GM12878 (cell line): ENCODE measurements around the gene LRP1. TPM values are rescaled to one million over a fixed set of nuclear protein-coding genes. Genes with fewer than 3 reads are reported as not detected.

Experiments used
- ATAC-seq: fragments of 200-7000 bp; cut with Tn5 transposase; 3 replicates; pipeline ENCODE4 v1.9.1; 2020; ENCODE audit warnings: mild to moderate bottlenecking, moderate library complexity
- BruUV-seq: library from RNA; stranded (reverse); fragments of 400-500 nt; replicated peaks from 2 replicates; lab custom pipeline; 2021; lab: Mats Ljungman, UMichigan
- CTCF ChIA-PET: fragments of 300-600 bp; sonication (Branson Sonifier 250); formaldehyde crosslinking; extraction: SDS; loops from one replicate; lab custom pipeline; 2021; ENCODE audit warnings: inconsistent platforms; lab: Yijun Ruan, JAX
- POLR2A ChIA-PET: fragments of 350-600 bp; formaldehyde crosslinking; extraction: SDS; loops from one replicate; lab custom pipeline; 2021; ENCODE audit warnings: inconsistent platforms; lab: Charles Lee
- RAD21 ChIA-PET: fragments of 300-600 bp; sonication (Branson Sonifier 250); formaldehyde crosslinking; loops from one replicate; lab custom pipeline; 2023; ENCODE audit warnings: antibody characterized with exemption; ENCODE audit not compliant: unreplicated experiment; lab: Charles Lee
- SMC1A ChIA-PET: fragments of 300-600 bp; sonication (Branson Sonifier 250); formaldehyde crosslinking; loops from one replicate; lab custom pipeline; 2023; ENCODE audit not compliant: unreplicated experiment, uncharacterized antibody; lab: Charles Lee
- DNase-seq: peaks from one replicate; pipeline ENCODE4 v3.0.0-alpha.2; 2011; ENCODE audit warnings: low read depth, low spot score
- FAIRE-seq: peaks from 3 replicates; lab custom pipeline; 2011; peaks lifted over from hg19 to GRCh38; lab: Jason Lieb, UNC
- H2AFZ ChIP-seq: 2 replicates; pipeline ENCODE4 v1.6.0; 2011; ENCODE audit warnings: low read depth, low read length, control low read depth; ENCODE audit not compliant: control insufficient read depth
- H3K27ac ChIP-seq: 2 replicates; pipeline ENCODE4 v1.5.1; 2011; ENCODE audit warnings: control low read depth; ENCODE audit not compliant: control insufficient read depth, insufficient read depth
- H3K27me3 ChIP-seq, 2 experiments: replicated peaks in 1 of 2; 2 replicates each; pipeline versions ENCODE4 v1.6.0 to v1.6.1; 2011; ENCODE audit warnings: low read length in 1 of 2; ENCODE audit not compliant: control insufficient read depth in 2 of 2, insufficient read depth in 2 of 2
- H3K36me3 ChIP-seq, 2 experiments: 2 replicates each; pipeline ENCODE4 v1.5.1; 2011; ENCODE audit warnings: low read length in 1 of 2; ENCODE audit not compliant: control insufficient read depth in 2 of 2, insufficient read depth in 2 of 2
- H3K4me1 ChIP-seq: 2 replicates; pipeline ENCODE4 v1.6.1; 2011; ENCODE audit warnings: mild to moderate bottlenecking, low read length, moderate library complexity, mixed read lengths; ENCODE audit not compliant: control insufficient read depth, insufficient read depth
- H3K4me2 ChIP-seq: 2 replicates; pipeline ENCODE4 v1.6.0; 2011; ENCODE audit warnings: control low read depth; ENCODE audit not compliant: control insufficient read depth, insufficient read depth
- H3K4me3 ChIP-seq: fragments of 200-600 bp; sonication (generic); 2 replicates; pipeline ENCODE4 v1.5.1; 2016
- H3K79me2 ChIP-seq: 2 replicates; pipeline ENCODE4 v1.6.0; 2011; ENCODE audit warnings: low read length; ENCODE audit not compliant: control insufficient read depth, insufficient read depth
- H3K9ac ChIP-seq: 2 replicates; pipeline ENCODE4 v1.8.0; 2011; ENCODE audit warnings: low read length, control low read depth, mixed read lengths; ENCODE audit not compliant: control insufficient read depth, insufficient read depth
- H3K9me3 ChIP-seq: replicated peaks from 3 replicates; pipeline ENCODE4 v1.5.1; 2011; ENCODE audit warnings: mild to moderate bottlenecking, low read length; ENCODE audit not compliant: control insufficient read depth, insufficient read depth
- H4K20me1 ChIP-seq: 2 replicates; pipeline ENCODE4 v1.6.0; 2011; ENCODE audit not compliant: control insufficient read depth, insufficient read depth
- CHD4 ChIP-seq: fragments of 200-600 bp; sonication (generic); IDR thresholded peaks from 2 replicates; pipeline ENCODE4 v1.6.1; 2016; ENCODE audit warnings: mild to moderate bottlenecking
- CUX1 ChIP-seq: IDR thresholded peaks from 2 replicates; pipeline ENCODE4 v1.6.1; 2012; ENCODE audit warnings: improper control_type of control experiment, low read depth, low read length; ENCODE audit not compliant: insufficient replicate concordance
- GATAD2B ChIP-seq: fragments of 450-650 bp; conservative IDR thresholded peaks from 2 replicates; pipeline ENCODE4 v1.6.1; 2017; ENCODE audit warnings: low read depth, mild to moderate bottlenecking, moderate library complexity
- HDGF ChIP-seq: fragments of 450-650 bp; IDR thresholded peaks from 2 replicates; pipeline ENCODE4 v1.6.1; 2016; ENCODE audit warnings: antibody characterized with exemption
- IKZF2 ChIP-seq, 2 experiments: fragments of 450-650 bp; IDR thresholded peaks; 2 replicates each; pipeline ENCODE4 v1.6.1; 2017; ENCODE audit warnings: mild to moderate bottlenecking in 2 of 2, moderate library complexity in 2 of 2
- MYB ChIP-seq: fragments of 150-350 bp; IDR thresholded peaks from 2 replicates; pipeline ENCODE4 v1.6.1; 2014; ENCODE audit warnings: mild to moderate bottlenecking, low read depth, low read length, borderline replicate concordance
- NFYA ChIP-seq: IDR thresholded peaks from 2 replicates; pipeline ENCODE4 v1.6.1; 2011; ENCODE audit warnings: low read depth, mild to moderate bottlenecking, low read length, improper control_type of control experiment, borderline replicate concordance
- NKRF ChIP-seq: fragments of 450-650 bp; conservative IDR thresholded peaks from 2 replicates; pipeline ENCODE4 v1.6.1; 2017; ENCODE audit warnings: mild to moderate bottlenecking, moderate library complexity
- PAX5 ChIP-seq: IDR thresholded peaks from 2 replicates; pipeline ENCODE4 v1.6.1; 2011; ENCODE audit warnings: low read depth, low read length, borderline replicate concordance
- ZNF384 ChIP-seq: IDR thresholded peaks from 2 replicates; pipeline ENCODE4 v1.6.1; 2012; ENCODE audit warnings: low read depth, mild to moderate bottlenecking, low read length, improper control_type of control experiment, borderline replicate concordance
- ZNF592 ChIP-seq: fragments of 450-650 bp; IDR thresholded peaks from 2 replicates; pipeline ENCODE4 v1.6.1; 2017; ENCODE audit warnings: mild to moderate bottlenecking, moderate library complexity
- WGBS: methylation state at CpG from one replicate; pipeline ENCODE4 v1.1.6; 2016; ENCODE audit warnings: low lambda C conversion rate; ENCODE audit not compliant: insufficient replicate concordance, insufficient coverage; ENCODE audit errors: missing lambda C conversion rate; 5-methylcytosine and 5-hydroxymethylcytosine counted together
- in situ Hi-C: fragments of 300-500 bp; cut with MboI; formaldehyde crosslinking; loops from 9 replicates; pipeline ENCODE4 v1.14.3; 2018; ENCODE audit warnings: mixed read lengths
- intact Hi-C: fragments of 100-400 bp; cut with micrococcal nuclease; formaldehyde crosslinking; loops from one replicate; pipeline ENCODE4 v1.14.2; 2022; ENCODE audit not compliant: unreplicated experiment
- polyA plus RNA-seq, 11 experiments: library from polyadenylated mRNA; depleted of rRNA in 4 of 11; unstranded in 6 of 11; stranded (reverse) in 5 of 11; fragments of >200 nt; fragmentation: Nextera tagmentation in 4 of 11; fragmentation: Illumina TruSeq in 1 of 11; extraction: Ambion mirVana in 4 of 11; extraction: Trizol in 1 of 11; gene quantifications; 1 replicate in 1 of 11; 2 replicates in 10 of 11; pipeline versions ENCODE4 v1.2.1 to v1.2.3, GENCODE V29; 2011 to 2016; ENCODE audit warnings: inconsistent platforms in 2 of 11, missing spikeins in 2 of 11, low read depth in 1 of 11
- total RNA-seq, 4 experiments: library from RNA; depleted of rRNA in 3 of 4; stranded (reverse); fragments of >200 nt in 3 of 4; fragmentation: Illumina TruSeq in 1 of 4; extraction: Trizol in 1 of 4; gene quantifications; 2 replicates each; pipeline versions ENCODE4 v1.2.1 to v1.2.3, GENCODE V29; 2013 to 2021

The LRP1 gene
- total and polyA plus RNA-seq, 10 of the 15 experiments (the other 5 are each of a cell fraction or from before 2014, with no cell fraction given): under 0.01 to 1.1 (median 0.20) TPM; not detected in 2

GRCh38 chr12:57116580-57117281 lies 11.6 kb upstream of the LRP1 start:
- BruUV-seq: no TSS peak
- Histone ChIP-seq H3K27ac (no peak overlapping the region), H3K9me3 (no peaks in the 10 kb centered on the region), H3K4me3 (no peak overlapping the region), H3K4me1 (peaks cover 21% of the 10 kb centered on the region), H3K79me2 (peaks cover under 1% of the 10 kb centered on the region), H3K36me3 (no peaks in the 10 kb centered on the region), H3K9ac (no peak overlapping the region), H4K20me1 (no peaks in the 10 kb centered on the region), H3K27me3 (no peaks in the 10 kb centered on the region), H2AFZ (no peak overlapping the region), H3K4me2 (no peak overlapping the region)
- ATAC-seq: no peak
- RAD21 ChIA-PET: interaction anchor here (0.6 to 2.3 kb wide), 5 partner anchors 46 to 66 kb away, joined by 3 to 12 read pairs (median 4); no protein-coding TSS in a partner anchor
- CTCF ChIA-PET: interaction anchor here (0.8 to 2.2 kb wide), 8 partner anchors 7 to 112 kb away, joined by 3 to 15 read pairs (median 5); no protein-coding TSS in a partner anchor
- 69% methylated on average over 5 of the region's 5 CpGs for WGBS
- POLR2A ChIA-PET: interaction anchor here (0.5 to 1.3 kb wide), 2 partner anchors 48 to 486 kb away, joined by 4 to 5 read pairs; no protein-coding TSS in a partner anchor
- no peak for FAIRE-seq
- in situ Hi-C loops (no loop called here), intact Hi-C loops (no loop called here)
- no peak for DNase-seq
- SMC1A ChIA-PET: interaction anchor here (1.0 to 1.5 kb wide), 4 partner anchors 9 to 51 kb away, joined by 3 to 5 read pairs (median 4); no protein-coding TSS in a partner anchor
- TF ChIP-seq HDGF: no peak
- TF ChIP-seq ZNF384: no peak
- TF ChIP-seq ZNF592: no peak
- no peak for TF ChIP-seq CUX1
- no peak for TF ChIP-seq NKRF
- no peak for TF ChIP-seq GATAD2B
- TF ChIP-seq IKZF2 (IDR thresholded peaks at IDR 0.05): no peak
- TF ChIP-seq PAX5: no peak
- no peak for TF ChIP-seq CHD4
- TF ChIP-seq MYB: no peak
- no peak for TF ChIP-seq NFYA
